22Rv1 (cell line): ENCODE data around the gene CSGALNACT2.

ENCODE experiments used
- H3K27ac ChIP-seq: fragments of 450-650 bp; 2 replicates; pipeline ENCODE4 v1.5.1; 2017
- ZFX ChIP-seq: fragments of 450-650 bp; IDR thresholded peaks from 2 replicates; pipeline ENCODE4 v1.6.1; 2017; ENCODE audit warnings: antibody characterized with exemption, borderline replicate concordance
- TF ChIP-seq, protein P1 (sequence below): fragments of 450-650 bp; IDR thresholded peaks from 2 replicates; pipeline ENCODE4 v1.5.1; 2017; ENCODE audit warnings: mild to moderate bottlenecking

The CSGALNACT2 gene

DNA sequence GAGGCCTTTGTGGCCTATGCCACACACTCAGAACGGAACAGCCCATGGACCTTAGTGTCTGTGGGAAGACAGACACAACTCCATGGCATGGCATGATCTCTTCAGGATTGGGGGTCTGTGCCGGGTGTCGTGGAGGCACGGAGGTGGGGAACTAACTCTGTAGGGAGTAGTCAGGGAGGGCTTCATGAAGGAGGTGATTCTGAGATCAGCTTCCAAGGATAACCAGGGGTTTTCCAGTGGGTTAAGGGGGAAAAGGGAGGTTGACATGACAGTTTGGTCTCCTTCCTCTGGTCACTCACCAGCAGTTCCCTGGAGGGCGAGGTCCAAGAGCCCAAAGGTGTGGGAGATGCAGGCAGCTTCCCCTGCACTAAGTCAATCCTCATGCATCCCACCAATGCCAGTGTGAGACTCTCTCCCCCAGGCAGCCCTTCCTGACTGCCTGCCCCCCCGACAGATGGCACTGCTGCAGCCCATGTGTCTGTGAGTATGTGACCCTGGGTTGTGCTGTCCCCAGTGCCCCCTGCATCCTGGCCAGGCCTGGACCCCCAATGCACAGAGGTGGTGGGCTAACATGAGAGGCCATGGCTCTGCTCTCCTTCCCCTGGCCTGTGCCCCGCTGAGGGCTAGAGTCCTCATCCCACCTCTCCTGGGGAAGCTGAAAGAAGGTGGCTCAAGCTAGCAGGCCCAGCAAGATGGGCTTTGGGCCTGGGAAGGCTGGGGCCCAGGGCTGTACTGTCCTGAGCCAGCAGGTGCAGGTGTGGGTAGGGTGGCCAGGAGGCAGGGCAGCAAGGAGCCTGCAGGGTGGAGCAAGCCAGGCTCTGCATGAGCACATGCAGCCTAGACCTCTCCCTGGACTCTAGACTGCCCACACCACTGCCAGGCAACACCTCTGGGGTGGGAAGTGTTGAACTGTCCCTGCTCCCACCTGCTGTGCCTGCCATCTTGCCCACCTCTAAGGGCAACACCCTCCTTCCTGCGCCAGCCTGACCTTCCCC lies 88.9 kb downstream of the CSGALNACT2 start:
- no peak overlapping the region for H3K27ac ChIP-seq
- no peak for TF ChIP-seq ZFX
- TF ChIP-seq, protein P1, sequence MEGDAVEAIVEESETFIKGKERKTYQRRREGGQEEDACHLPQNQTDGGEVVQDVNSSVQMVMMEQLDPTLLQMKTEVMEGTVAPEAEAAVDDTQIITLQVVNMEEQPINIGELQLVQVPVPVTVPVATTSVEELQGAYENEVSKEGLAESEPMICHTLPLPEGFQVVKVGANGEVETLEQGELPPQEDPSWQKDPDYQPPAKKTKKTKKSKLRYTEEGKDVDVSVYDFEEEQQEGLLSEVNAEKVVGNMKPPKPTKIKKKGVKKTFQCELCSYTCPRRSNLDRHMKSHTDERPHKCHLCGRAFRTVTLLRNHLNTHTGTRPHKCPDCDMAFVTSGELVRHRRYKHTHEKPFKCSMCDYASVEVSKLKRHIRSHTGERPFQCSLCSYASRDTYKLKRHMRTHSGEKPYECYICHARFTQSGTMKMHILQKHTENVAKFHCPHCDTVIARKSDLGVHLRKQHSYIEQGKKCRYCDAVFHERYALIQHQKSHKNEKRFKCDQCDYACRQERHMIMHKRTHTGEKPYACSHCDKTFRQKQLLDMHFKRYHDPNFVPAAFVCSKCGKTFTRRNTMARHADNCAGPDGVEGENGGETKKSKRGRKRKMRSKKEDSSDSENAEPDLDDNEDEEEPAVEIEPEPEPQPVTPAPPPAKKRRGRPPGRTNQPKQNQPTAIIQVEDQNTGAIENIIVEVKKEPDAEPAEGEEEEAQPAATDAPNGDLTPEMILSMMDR: no peak

DNA sequence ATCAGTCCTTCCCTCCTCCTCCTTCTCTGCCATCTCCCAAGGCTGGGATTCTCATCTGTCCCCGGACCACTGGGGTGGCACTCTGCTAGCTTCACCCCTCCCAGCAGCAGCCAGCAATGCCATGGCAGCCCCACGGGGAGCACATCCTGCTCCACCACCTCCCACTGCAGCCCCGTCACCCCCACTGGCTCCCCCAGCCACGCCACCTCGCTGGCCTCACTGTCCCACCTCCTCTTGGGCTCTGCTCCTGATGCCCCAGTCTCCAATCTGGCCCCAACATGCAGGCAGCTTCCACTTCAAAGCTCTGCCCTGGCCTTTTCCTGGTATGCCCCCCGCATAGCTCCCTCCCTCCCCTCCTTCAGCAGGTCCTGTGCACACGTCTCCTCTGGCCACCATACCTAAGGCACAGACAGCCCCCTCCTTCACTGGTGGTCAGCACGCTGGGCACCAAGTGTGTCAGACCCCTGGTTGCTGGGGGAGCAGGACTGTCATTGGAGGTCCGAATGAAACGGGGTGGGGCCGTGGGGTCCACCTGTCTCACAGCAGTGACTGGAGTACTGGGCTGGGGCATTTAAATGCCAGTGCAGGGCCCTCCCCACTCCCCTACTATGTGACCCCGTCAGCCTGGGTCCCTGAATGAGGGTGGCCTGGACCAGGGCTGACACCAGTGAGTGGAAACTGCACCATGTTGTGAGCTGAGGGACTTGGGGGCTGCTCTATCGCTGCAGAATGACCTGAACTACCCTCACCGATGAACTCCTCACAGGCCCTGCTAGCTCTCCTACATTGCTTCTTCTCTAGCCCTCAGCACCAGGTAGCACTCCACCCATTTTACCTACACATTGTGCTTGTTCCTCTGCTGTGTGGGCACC lies 89.9 kb downstream of the CSGALNACT2 start:
- H3K27ac ChIP-seq: no peak overlapping the region
- no peak for TF ChIP-seq ZFX
- TF ChIP-seq, protein P1: no peak

DNA sequence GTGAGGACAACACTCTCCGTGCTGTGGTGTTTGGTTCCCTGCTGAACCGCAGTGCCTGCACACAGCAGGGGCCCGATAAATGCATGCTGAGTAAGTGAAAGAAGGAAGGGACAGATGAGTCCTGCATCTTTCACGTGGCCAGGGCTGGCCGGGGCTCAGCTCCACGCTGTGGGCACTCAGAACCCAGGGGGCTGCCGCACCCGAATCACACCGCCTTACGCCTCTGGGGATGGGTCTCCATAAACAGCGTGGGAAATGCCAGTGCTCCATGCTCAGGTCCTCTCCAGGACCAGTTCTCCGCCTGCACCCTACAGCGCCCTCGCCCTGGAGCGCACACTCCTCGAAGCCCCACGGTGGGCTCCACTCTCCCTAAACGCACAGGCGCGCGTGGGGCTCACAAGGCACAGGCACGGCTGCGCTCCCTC lies 90.5 kb downstream of the CSGALNACT2 start:
- no peak overlapping the region for H3K27ac ChIP-seq
- TF ChIP-seq, protein P1: no peak

DNA sequence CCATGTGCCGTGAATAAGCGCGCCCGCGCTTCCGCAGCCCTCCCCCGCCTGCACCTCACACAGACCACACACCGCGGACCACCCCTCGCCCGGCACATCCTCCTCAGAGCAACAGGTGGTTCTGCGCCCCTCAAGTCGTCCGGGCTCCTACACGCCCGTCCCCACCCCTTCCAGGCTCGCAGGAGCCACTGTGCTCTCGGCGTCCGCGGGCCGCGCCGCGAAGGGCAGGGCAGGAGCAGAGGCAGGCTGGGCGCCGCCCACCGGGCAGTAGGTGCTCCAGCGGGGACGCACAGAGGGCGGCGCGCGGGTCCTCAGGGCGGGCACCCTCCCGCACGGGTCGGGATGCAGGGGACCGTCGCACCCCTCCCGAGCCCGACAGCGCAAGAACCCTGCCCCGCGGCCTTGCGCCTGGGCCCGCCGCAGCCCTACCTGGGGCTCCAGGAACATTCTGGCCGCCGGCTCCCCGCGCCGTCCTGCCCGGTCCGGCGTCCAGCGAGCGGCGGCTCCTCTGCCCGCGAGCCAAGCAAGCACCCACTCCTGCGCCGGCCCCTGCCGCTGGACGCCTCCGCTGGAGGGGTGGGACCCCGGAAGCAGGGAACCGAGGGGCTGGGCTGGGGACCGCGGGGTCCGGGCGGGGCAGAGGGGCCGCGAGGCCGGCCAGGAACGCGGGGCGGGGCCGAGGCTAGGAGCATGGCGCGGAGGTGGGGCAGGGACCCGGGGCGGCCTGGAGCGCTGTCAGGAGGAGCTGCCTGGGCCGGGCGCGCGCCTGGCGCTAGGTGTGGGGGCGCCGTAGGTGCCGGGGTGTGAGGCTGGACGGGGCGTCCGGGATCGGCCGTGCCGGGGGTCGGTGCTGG lies 91.2 kb downstream of the CSGALNACT2 start:
- TF ChIP-seq ZFX: no peak
- TF ChIP-seq, protein P1: peak; percentile 58

DNA sequence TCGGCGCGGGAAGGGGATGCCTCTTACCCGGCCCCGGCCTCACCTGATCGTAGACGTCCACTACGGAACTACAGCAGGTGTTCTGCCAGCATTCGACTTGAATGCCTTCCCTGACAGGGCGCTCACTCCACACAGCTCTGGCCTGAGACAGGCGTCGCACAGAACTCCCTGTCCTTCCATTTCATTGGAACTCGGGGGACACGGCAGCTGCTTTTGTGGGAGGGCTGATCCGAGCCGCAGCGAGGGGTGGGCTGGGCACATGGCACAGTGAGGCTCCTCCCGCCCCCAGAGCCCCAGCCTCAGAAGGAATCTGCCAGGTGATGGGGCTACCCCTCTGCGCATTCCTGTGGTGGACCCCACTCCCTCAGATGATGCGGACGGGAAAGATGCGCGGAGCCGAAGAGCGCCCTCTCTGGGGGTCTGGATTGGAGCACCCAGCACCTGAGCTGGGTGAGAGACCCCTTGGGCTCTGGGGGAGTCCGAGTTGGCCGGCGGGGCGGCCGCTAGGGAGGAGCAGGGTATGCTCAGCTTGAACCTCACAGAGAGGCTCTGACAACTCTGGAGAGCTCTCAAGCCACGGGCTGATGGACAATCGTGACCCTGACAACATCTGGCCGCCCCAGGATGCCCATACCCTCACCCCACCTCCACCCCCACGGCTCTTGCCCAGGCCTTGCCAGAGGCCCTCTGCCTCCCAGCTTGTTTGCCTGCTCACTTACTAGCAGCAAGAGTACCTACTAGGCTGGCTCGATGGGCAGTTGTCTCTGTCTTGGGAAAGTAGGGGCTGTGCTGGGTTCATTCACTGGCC lies 92.1 kb downstream of the CSGALNACT2 start:
- no peak overlapping the region for H3K27ac ChIP-seq
- no peak for TF ChIP-seq ZFX
- TF ChIP-seq, protein P1: no peak

More for the DNA sequence above, 91.2 kb downstream of the CSGALNACT2 start:
- H3K27ac ChIP-seq: no peak overlapping the region

DNA sequence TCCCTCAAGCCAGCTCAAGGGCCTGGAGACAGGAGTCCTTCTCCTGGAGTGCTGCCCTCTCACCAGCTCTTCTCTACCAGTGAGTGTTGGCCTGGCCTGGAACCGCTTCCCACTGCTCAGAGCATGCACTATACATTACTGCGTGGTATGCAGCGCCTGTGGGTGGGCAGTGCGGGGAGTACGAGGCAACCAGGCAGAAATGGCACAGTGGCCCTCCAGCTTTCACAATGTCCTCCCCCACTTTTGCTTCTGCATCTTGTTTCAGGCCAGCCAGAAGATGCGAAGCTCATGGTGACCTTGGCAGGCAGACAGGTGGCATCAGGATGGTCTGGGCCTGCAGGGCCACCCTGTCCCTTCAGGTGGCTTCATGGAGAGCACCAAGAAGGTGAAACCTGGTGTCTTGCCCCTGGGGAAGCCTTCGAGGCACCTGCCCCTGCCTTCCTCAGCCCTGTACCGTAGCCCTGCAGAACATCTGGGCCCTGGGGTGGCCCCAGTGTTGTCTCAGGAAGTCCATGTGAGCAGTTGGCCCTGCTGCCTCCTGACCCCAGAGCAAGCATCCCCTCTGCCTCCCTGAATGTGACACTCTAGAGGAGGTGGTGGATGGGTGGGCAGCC lies 92.8 kb downstream of the CSGALNACT2 start:
- TF ChIP-seq, protein P1: no peak
- no peak for TF ChIP-seq ZFX
- H3K27ac ChIP-seq: no peak overlapping the region
